Panc1 (cell line): ENCODE results near the gene CYP1B1. TPM values are rescaled to one million over a fixed set of nuclear protein-coding genes. Genes with fewer than 3 reads are reported as not detected.

Experiments
- ATAC-seq: fragments of 200-7000 bp; cut with Tn5 transposase; 2 replicates; pipeline ENCODE4 v1.9.1; 2020; ENCODE audit warnings: mild to moderate bottlenecking, moderate library complexity
- BruUV-seq: library from RNA; stranded (reverse); fragments of 400-500 nt; replicated peaks from 2 replicates; lab custom pipeline; 2021; lab: Mats Ljungman, UMichigan
- CTCF ChIA-PET: fragments of 300-600 bp; sonication (Branson Sonifier 250); formaldehyde crosslinking; loops from one replicate; lab custom pipeline; 2022; ENCODE audit warnings: antibody characterized with exemption; lab: Charles Lee
- POLR2A ChIA-PET: fragments of 300-600 bp; sonication (Branson Sonifier 250); formaldehyde crosslinking; loops from one replicate; lab custom pipeline; 2022; ENCODE audit warnings: antibody characterized with exemption; lab: Charles Lee
- DNase-seq: peaks from one replicate; pipeline ENCODE4 v3.0.0-alpha.2; 2010; ENCODE audit warnings: low read depth, low spot score
- H3K27ac ChIP-seq: 2 replicates; pipeline ENCODE4 v1.5.1; 2011; ENCODE audit warnings: mild to moderate bottlenecking, low read length, inconsistent platforms
- H3K27me3 ChIP-seq: fragments of 200-500 bp; sonication (Bioruptor generic); 2 replicates; pipeline ENCODE4 v1.6.0; 2014; ENCODE audit warnings: low read length, inconsistent platforms; ENCODE audit not compliant: control insufficient read depth, insufficient read depth
- H3K36me3 ChIP-seq: fragments of 200-500 bp; sonication (Bioruptor generic); 2 replicates; pipeline ENCODE4 v1.5.1; 2014; ENCODE audit warnings: inconsistent platforms, mild to moderate bottlenecking, low read length, moderate library complexity; ENCODE audit not compliant: control insufficient read depth, insufficient read depth
- H3K4me1 ChIP-seq: 2 replicates; pipeline ENCODE4 v1.5.1; 2011; ENCODE audit warnings: inconsistent platforms, mild to moderate bottlenecking, low read length, moderate library complexity; ENCODE audit not compliant: control insufficient read depth, insufficient read depth
- H3K4me3 ChIP-seq, 2 experiments: 2 replicates each; pipeline ENCODE4 v1.5.1; 2011 to 2012; ENCODE audit warnings: low read depth in 2 of 2, low read length in 2 of 2, mild to moderate bottlenecking in 2 of 2, inconsistent platforms in 1 of 2, moderate library complexity in 1 of 2
- H3K9me3 ChIP-seq: fragments of 200-500 bp; sonication (Bioruptor generic); 2 replicates; pipeline ENCODE4 v1.5.1; 2014; ENCODE audit warnings: low read depth, mild to moderate bottlenecking, inconsistent platforms, low read length, moderate library complexity; ENCODE audit not compliant: control insufficient read depth, insufficient read depth
- POLR2AphosphoS5 ChIP-seq: IDR thresholded peaks from 2 replicates; pipeline ENCODE4 v1.6.1; 2012; ENCODE audit warnings: mild to moderate bottlenecking, low read depth, low read length, moderate library complexity
- SIN3A ChIP-seq: IDR thresholded peaks from 2 replicates; pipeline ENCODE4 v1.6.1; 2012; ENCODE audit warnings: low read depth, mild to moderate bottlenecking, low read length, moderate library complexity, borderline replicate concordance; ENCODE audit not compliant: insufficient read depth
- TCF7L2 ChIP-seq: IDR thresholded peaks from 2 replicates; pipeline ENCODE4 v1.6.1; 2011; ENCODE audit warnings: mild to moderate bottlenecking, low read depth, low read length, inconsistent platforms
- in situ Hi-C: cut with HindIII; loops from 2 replicates; pipeline ENCODE4 v1.10.0; 2016; ENCODE audit warnings: low sequenced_read_pairs, low pct_unique_long_range_greater_than_20kb
- intact Hi-C: fragments of 100-400 bp; cut with micrococcal nuclease; formaldehyde crosslinking; loops from one replicate; pipeline ENCODE4 v1.10.0; 2022; ENCODE audit not compliant: unreplicated experiment
- total RNA-seq: library from RNA; stranded (reverse); gene quantifications from one replicate; pipeline ENCODE4 v1.2.1, GENCODE V29; 2021; ENCODE audit not compliant: unreplicated experiment
- TF ChIP-seq, protein P1 (sequence below): fragments of 450-650 bp; IDR thresholded peaks from 2 replicates; pipeline ENCODE4 v1.5.1; 2017; ENCODE audit warnings: mild to moderate bottlenecking
- TF ChIP-seq, protein P2 (sequence below), 2 experiments: IDR thresholded peaks; 2 replicates each; pipeline ENCODE4 v1.6.1; 2011 to 2012; ENCODE audit warnings: low read depth in 2 of 2, control low read depth in 1 of 2, low read length in 1 of 2, mild to moderate bottlenecking in 1 of 2, moderate library complexity in 1 of 2; ENCODE audit not compliant: insufficient read depth in 1 of 2

Gene CYP1B1
- total RNA-seq, 1 experiment from 2014 or later: 86.7 TPM

DNA sequence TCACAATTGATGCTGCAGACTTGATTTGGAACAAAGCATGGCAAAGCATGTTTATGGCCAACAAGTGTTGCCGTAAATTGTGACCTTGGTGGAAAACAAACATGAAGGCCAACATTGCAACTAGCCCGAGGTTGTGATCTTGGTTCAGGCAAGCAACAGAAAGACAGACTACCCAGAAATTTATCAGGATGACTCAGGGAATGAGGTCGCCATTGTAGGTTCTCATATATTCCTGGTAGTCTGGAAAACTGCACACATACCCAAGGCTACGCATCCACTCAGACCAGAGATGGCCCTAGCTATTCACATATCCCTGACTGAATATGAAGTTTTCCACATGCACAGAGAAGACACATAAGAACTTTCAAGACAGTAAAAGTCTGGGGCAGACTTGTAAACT is 30.1 kb downstream of the CYP1B1 start:
- Histone ChIP-seq H3K4me1 (no peaks in the 10 kb centered on the region), H3K27me3 (peaks cover 2% of the 10 kb centered on the region; the same call in 1 of the 2 replicates), H3K9me3 (no peaks in the 10 kb centered on the region), H3K4me3 (no peak overlapping the region), H3K27ac (no peak overlapping the region), H3K36me3 (no peaks in the 10 kb centered on the region)
- DNase-seq (no peak), ATAC-seq (no peak)
- TF ChIP-seq TCF7L2 (no peak), SIN3A (no peak), POLR2AphosphoS5 (no peak)
- TF ChIP-seq, protein P1, sequence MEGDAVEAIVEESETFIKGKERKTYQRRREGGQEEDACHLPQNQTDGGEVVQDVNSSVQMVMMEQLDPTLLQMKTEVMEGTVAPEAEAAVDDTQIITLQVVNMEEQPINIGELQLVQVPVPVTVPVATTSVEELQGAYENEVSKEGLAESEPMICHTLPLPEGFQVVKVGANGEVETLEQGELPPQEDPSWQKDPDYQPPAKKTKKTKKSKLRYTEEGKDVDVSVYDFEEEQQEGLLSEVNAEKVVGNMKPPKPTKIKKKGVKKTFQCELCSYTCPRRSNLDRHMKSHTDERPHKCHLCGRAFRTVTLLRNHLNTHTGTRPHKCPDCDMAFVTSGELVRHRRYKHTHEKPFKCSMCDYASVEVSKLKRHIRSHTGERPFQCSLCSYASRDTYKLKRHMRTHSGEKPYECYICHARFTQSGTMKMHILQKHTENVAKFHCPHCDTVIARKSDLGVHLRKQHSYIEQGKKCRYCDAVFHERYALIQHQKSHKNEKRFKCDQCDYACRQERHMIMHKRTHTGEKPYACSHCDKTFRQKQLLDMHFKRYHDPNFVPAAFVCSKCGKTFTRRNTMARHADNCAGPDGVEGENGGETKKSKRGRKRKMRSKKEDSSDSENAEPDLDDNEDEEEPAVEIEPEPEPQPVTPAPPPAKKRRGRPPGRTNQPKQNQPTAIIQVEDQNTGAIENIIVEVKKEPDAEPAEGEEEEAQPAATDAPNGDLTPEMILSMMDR: no peak
- TF ChIP-seq, protein P2, sequence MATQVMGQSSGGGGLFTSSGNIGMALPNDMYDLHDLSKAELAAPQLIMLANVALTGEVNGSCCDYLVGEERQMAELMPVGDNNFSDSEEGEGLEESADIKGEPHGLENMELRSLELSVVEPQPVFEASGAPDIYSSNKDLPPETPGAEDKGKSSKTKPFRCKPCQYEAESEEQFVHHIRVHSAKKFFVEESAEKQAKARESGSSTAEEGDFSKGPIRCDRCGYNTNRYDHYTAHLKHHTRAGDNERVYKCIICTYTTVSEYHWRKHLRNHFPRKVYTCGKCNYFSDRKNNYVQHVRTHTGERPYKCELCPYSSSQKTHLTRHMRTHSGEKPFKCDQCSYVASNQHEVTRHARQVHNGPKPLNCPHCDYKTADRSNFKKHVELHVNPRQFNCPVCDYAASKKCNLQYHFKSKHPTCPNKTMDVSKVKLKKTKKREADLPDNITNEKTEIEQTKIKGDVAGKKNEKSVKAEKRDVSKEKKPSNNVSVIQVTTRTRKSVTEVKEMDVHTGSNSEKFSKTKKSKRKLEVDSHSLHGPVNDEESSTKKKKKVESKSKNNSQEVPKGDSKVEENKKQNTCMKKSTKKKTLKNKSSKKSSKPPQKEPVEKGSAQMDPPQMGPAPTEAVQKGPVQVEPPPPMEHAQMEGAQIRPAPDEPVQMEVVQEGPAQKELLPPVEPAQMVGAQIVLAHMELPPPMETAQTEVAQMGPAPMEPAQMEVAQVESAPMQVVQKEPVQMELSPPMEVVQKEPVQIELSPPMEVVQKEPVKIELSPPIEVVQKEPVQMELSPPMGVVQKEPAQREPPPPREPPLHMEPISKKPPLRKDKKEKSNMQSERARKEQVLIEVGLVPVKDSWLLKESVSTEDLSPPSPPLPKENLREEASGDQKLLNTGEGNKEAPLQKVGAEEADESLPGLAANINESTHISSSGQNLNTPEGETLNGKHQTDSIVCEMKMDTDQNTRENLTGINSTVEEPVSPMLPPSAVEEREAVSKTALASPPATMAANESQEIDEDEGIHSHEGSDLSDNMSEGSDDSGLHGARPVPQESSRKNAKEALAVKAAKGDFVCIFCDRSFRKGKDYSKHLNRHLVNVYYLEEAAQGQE (IDR thresholded peaks at IDR 0.05; ENCODE audit: insufficient read depth in 1 of 2, low read depth in 2 of 2, low read length in 1 of 2): no peak
- in situ Hi-C loops: no loop called here
- ChIA-PET POLR2A (interaction anchor here (0.7 kb wide), 1 partner anchor 177 kb away, joined by 5 read pairs; no protein-coding TSS in a partner anchor), CTCF (no interaction called here)
- intact Hi-C loops: no loop called here
- BruUV-seq: no TSS peak

DNA sequence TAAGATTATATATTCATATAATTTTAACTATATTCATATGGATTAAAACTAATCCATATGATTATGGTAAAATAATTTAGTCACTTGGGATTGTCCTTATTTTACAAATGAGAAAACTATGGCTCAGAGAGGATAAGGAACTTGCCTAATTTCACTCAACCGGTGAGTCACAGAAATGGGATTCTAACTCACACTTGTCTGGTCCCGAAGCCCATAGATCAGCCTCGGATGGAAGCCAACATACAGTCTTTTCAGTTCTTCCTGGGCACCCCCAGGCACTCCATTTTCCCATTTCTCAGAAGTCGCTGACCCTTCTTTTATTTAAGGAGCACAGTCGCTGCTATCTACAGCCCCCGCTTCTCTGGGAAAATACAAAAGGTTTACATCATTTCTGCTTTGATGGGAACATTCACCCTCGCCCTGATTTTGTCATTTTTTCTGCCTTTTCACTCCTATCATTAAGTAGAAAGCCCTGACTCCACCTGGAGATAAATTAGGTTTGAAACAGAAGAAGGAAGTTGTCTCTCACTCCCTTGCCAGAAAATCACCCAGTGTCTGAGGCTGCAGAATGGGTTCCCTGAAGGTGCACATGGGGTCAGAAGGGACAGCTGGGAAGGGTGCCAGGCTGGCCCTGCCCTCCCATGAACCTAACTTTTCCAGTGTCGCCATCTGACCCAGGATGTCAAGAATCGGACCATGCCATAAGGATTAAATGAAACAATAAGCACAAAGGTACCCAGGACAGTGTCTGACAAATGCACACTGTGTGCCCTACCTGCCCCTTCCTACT is 36.6 kb downstream of the CYP1B1 start:
- H3K4me3 ChIP-seq: no peak overlapping the region
- POLR2A ChIA-PET: no interaction called here
- DNase-seq (no peak), ATAC-seq (no peak)
- H3K27me3 ChIP-seq: peaks cover 15% of the 10 kb centered on the region
- in situ Hi-C loops (no loop called here), intact Hi-C loops (no loop called here)
- CTCF ChIA-PET: no interaction called here
- no peaks in the 10 kb centered on the region for H3K36me3 ChIP-seq
- H3K27ac ChIP-seq: no peak overlapping the region
- H3K9me3 ChIP-seq: no peaks in the 10 kb centered on the region
- no peaks in the 10 kb centered on the region; the same call in 1 of the 2 replicates for H3K4me1 ChIP-seq
- no TSS peak for BruUV-seq
- TF ChIP-seq, protein P1: no peak
- TF ChIP-seq POLR2AphosphoS5 (no peak), SIN3A (no peak), TCF7L2 (no peak)
- TF ChIP-seq, protein P2 (IDR thresholded peaks at IDR 0.05; ENCODE audit: insufficient read depth in 1 of 2, low read depth in 2 of 2, low read length in 1 of 2): no peak
